PFSK-1 (cell line): ENCODE data around the gene FAM210B.

Experiments
- TAF1 ChIP-seq: IDR thresholded peaks from 2 replicates; pipeline ENCODE4 v1.6.1; 2012; ENCODE audit warnings: low read length, control low read depth, borderline replicate concordance; ENCODE audit not compliant: insufficient read depth
- TF ChIP-seq, protein P1 (sequence below), 2 experiments: IDR thresholded peaks; 2 replicates each; pipeline versions ENCODE4 v1.6.1 to v1.8.0; 2011 to 2012; ENCODE audit warnings: low read depth in 2 of 2, low read length in 2 of 2, control low read depth in 1 of 2, inconsistent platforms in 1 of 2, mild to moderate bottlenecking in 1 of 2, moderate library complexity in 1 of 2; ENCODE audit not compliant: insufficient read depth in 1 of 2

DNA sequence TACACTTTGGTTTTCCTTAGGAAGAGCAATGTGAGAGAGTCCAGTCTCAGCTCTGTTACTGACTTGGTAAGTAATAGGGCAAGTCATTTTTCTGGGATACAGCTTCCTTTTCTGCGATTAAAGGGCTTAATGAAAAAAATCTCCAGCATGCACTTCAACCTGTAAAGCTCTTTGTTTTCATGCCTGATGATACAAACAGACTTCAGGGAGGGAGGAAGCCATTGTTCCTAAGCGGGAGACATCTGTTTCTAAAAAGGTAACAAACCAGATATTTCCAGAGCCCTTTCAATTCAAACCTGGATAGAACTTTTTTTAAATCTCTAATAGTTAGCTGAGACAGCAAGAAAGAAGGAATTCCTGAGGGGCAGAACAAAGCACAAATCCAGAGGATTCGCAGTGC, 48.1 kb downstream of the FAM210B start:
- TF ChIP-seq TAF1 = no peak
- TF ChIP-seq, protein P1, sequence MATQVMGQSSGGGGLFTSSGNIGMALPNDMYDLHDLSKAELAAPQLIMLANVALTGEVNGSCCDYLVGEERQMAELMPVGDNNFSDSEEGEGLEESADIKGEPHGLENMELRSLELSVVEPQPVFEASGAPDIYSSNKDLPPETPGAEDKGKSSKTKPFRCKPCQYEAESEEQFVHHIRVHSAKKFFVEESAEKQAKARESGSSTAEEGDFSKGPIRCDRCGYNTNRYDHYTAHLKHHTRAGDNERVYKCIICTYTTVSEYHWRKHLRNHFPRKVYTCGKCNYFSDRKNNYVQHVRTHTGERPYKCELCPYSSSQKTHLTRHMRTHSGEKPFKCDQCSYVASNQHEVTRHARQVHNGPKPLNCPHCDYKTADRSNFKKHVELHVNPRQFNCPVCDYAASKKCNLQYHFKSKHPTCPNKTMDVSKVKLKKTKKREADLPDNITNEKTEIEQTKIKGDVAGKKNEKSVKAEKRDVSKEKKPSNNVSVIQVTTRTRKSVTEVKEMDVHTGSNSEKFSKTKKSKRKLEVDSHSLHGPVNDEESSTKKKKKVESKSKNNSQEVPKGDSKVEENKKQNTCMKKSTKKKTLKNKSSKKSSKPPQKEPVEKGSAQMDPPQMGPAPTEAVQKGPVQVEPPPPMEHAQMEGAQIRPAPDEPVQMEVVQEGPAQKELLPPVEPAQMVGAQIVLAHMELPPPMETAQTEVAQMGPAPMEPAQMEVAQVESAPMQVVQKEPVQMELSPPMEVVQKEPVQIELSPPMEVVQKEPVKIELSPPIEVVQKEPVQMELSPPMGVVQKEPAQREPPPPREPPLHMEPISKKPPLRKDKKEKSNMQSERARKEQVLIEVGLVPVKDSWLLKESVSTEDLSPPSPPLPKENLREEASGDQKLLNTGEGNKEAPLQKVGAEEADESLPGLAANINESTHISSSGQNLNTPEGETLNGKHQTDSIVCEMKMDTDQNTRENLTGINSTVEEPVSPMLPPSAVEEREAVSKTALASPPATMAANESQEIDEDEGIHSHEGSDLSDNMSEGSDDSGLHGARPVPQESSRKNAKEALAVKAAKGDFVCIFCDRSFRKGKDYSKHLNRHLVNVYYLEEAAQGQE (IDR thresholded peaks at IDR 0.05; ENCODE audit: insufficient read depth in 1 of 2, low read depth in 2 of 2, low read length in 2 of 2) = no peak
